Measurements from ENCODE around the gene CADPS2. TPM values are rescaled to one million over a fixed set of nuclear protein-coding genes. Genes with fewer than 3 reads are reported as not detected.
A peak's percentile ranks its signal among the peaks of the same experiment; 100 is the strongest.

The CADPS2 gene
- total RNA-seq, 1 experiment from 2014 or later: 5.9 TPM

DNA sequence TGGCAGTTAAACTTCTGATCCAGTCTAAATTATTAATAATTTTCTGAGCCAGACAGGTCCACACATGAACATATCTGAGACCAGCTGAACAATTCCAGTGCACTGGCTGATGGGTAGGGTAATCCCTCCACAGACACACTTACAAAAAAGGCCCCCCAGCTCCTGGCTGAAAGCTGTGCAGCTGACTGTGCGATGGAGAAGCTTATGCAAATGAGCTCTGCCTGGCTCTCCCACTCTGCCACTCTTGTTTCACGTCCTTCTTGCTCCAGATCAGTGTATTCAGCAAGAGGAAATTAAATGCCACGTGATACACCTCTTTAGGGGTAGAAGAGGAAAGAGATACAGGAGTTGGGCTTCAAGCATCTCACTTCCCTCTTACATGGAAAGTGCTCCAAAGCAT, 505.3 kb downstream of the CADPS2 start:
- no peak for DNase-seq
- Histone ChIP-seq H3K36me3 (replicated peaks; ENCODE audit: control insufficient read depth, insufficient read depth, low read length) (no peaks in the 10 kb centered on the region), H3K4me3 (ENCODE audit: insufficient read depth, low read depth, low read length) (no peak overlapping the region), H3K27me3 (ENCODE audit: control insufficient read depth, insufficient read depth, low read length) (no peaks in the 10 kb centered on the region)

DNA sequence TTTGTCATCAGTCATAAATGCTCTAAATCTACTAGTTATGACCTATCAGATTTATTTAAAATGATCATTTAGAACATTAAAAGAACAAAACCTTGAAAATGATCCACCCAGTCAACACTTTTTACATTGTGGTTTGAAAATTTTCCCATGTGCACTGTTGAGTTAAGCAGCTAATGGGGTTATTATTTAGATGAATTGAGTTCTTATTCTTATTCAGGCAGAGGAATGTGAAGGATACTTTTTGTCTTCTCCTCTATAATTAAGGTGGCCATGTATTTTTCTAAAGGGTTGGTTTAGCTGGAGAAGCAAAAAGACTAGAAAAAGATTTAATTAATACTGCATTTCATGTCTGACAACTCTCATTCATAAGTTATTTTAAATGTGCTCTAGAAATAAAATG, 506.8 kb downstream of the CADPS2 start:
- DNase-seq: no peak
- Histone ChIP-seq H3K27me3 (ENCODE audit: control insufficient read depth, insufficient read depth, low read length) (no peaks in the 10 kb centered on the region), H3K36me3 (replicated peaks; ENCODE audit: control insufficient read depth, insufficient read depth, low read length) (no peaks in the 10 kb centered on the region), H3K4me3 (ENCODE audit: insufficient read depth, low read depth, low read length) (no peak overlapping the region)

DNA sequence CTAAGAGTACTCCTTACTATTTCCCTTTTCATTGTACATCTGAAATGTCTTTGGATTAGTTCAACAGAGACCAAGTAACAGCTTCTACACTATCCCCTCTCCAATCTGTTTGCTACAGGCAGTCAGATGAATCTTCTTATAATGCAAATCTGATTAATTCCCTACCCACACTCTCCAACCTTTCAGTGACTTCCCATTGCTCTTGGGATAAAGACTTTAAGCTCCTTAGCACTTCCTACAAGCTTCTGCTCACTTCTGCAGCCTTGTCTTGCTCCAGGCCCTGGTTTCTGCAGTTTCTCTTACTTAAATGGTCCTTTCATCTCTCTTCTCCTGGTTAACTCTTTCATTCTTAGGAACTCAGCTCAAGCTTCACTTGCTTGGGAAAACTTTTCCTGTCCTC, 516.5 kb downstream of the CADPS2 start:
- no peak for DNase-seq
- H3K27me3 ChIP-seq (ENCODE audit: control insufficient read depth, insufficient read depth, low read length): no peaks in the 10 kb centered on the region
- H3K36me3 ChIP-seq (replicated peaks; ENCODE audit: control insufficient read depth, insufficient read depth, low read length): no peaks in the 10 kb centered on the region

DNA sequence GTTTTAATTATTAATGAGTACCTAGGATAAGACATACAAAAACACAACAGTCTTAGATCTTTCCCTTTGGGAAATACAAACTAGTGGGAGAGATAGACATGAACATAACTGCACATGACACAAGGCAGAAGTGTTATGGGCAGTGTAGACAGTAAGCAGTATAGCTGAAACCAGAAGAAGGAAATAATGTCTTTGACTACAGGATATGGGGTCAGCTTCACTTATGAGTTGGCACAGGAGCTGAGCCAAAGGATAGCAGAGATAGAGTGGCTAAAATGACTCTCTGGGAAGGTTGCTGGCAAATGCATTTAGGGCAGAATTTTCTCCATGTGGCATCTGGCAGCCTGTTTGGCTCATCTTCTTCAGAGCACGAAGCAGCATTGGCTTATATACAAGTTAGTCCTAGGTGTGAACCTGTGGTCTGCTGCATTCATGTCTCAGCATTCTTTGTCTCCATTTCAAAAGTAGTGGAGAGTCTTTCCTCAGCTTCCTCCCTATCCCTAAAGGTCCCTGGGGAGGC, 521.4 kb downstream of the CADPS2 start:
- DNase-seq: no peak
- no peaks in the 10 kb centered on the region for H3K36me3 ChIP-seq (replicated peaks; ENCODE audit: control insufficient read depth, insufficient read depth, low read length)
- H3K4me3 ChIP-seq (ENCODE audit: insufficient read depth, low read depth, low read length): no peak overlapping the region
- no peaks in the 10 kb centered on the region for H3K27me3 ChIP-seq (ENCODE audit: control insufficient read depth, insufficient read depth, low read length)

More for the DNA sequence above, 516.5 kb downstream of the CADPS2 start:
- no peak overlapping the region for H3K4me3 ChIP-seq (ENCODE audit: insufficient read depth, low read depth, low read length)

DNA sequence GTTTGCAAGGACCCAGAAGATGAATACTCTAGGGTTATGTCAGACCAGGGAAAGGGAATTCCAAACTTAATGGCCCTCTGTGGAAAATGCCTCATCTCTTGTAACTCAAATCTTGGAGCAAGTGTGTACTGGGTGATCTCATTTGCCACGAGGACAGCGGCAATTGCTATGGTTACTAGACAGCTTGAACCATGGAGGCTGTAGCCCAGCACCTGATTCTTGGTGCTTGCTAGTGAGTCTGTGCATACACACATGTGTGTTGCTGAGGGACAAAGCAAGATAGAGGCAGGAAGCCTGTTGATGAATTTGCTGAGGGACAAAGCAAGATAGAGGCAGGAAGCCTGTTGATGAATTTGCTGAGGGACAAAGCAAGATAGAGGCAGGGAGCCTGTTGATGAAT, 523.1 kb downstream of the CADPS2 start:
- H3K4me3 ChIP-seq (ENCODE audit: insufficient read depth, low read depth, low read length): no peak overlapping the region
- H3K36me3 ChIP-seq (replicated peaks; ENCODE audit: control insufficient read depth, insufficient read depth, low read length): no peaks in the 10 kb centered on the region
- no peaks in the 10 kb centered on the region for H3K27me3 ChIP-seq (ENCODE audit: control insufficient read depth, insufficient read depth, low read length)
- DNase-seq: no peak

DNA sequence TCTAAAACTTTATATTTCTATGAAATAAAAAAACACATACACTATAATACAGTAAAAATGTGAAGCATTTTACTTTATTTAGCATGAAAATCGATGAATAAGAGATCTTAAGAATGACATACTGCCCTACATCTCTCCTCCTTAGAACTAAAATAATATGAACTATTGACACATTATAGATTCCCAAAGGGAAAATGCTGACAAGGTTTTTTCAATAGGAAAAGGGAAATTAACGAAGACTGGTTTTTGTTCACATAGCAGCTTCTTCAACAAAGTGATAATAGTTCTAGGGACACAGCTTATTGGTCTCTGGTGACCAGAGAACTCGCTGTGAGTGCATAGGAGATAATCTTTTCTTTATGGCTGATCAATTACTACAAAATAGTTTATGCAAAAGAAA, 523.8 kb downstream of the CADPS2 start:
- Histone ChIP-seq H3K4me3 (ENCODE audit: insufficient read depth, low read depth, low read length) (no peak overlapping the region), H3K36me3 (replicated peaks; ENCODE audit: control insufficient read depth, insufficient read depth, low read length) (no peaks in the 10 kb centered on the region), H3K27me3 (ENCODE audit: control insufficient read depth, insufficient read depth, low read length) (no peaks in the 10 kb centered on the region)
- DNase-seq: no peak

DNA sequence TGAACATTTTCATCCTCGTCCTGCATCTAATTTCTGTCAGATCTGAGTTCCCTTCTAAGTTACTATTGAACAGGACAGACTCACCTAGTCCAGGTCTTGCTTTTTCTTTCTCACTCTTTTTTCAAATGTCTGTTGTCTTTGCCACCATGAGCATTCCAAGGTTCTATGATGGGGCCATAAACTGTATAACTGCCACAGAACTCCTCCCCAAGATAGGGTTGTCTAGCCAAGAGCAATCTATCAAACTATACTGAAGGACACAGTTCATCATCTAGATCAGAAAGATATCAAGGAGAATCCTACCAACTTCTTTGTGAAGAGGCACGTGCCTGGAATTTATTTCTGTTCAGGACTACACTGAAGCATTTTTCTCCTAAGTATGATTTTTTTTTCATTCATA, 531.6 kb downstream of the CADPS2 start:
- no peak for DNase-seq
- Histone ChIP-seq H3K27me3 (ENCODE audit: control insufficient read depth, insufficient read depth, low read length) (no peaks in the 10 kb centered on the region), H3K4me3 (ENCODE audit: insufficient read depth, low read depth, low read length) (no peak overlapping the region), H3K36me3 (replicated peaks; ENCODE audit: control insufficient read depth, insufficient read depth, low read length) (no peaks in the 10 kb centered on the region)

DNA sequence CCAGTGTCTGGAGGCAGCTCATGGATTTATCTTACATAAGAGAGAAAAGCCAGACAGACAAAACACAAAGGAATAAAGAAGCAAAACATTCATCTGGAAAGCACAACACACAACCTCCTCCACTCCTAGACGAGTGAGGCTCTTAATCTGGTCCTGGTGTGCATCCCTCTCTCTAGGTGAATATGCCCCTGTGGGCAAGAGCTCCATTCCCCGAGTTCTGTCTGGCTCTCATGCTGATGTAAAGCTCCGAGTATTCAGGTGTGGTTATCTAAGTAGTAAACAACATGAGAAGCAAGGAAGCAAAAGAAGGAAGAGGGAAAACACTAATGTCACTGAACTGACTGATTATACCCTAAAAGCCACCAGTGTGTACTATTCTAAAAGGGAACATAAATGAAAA, 533.8 kb downstream of the CADPS2 start:
- Histone ChIP-seq H3K36me3 (replicated peaks; ENCODE audit: control insufficient read depth, insufficient read depth, low read length) (no peaks in the 10 kb centered on the region), H3K27me3 (ENCODE audit: control insufficient read depth, insufficient read depth, low read length) (no peaks in the 10 kb centered on the region), H3K4me3 (ENCODE audit: insufficient read depth, low read depth, low read length) (no peak overlapping the region)
- DNase-seq: no peak

DNA sequence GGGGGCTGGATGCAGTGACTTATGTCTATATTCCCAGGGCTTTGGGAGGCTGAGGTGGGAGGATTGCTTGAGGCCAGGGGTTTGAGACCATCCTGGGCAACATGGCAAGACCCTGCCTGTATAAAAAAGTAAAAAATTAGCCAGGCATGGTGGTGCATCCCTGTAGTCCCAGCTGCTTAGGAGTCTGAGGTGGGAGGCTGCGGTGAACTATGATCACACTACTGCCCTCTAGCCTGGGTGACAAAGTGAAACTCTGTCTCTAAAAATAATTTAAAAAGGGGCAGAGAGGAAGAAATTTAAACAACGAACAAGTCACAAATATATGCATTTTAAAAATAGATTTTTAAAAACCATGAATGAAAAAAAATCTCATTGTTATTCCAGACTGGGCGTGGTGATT, 535.6 kb downstream of the CADPS2 start:
- no peaks in the 10 kb centered on the region for H3K27me3 ChIP-seq (ENCODE audit: control insufficient read depth, insufficient read depth, low read length)
- no peaks in the 10 kb centered on the region for H3K36me3 ChIP-seq (replicated peaks; ENCODE audit: control insufficient read depth, insufficient read depth, low read length)
- no peak overlapping the region for H3K4me3 ChIP-seq (ENCODE audit: insufficient read depth, low read depth, low read length)
- DNase-seq: no peak

DNA sequence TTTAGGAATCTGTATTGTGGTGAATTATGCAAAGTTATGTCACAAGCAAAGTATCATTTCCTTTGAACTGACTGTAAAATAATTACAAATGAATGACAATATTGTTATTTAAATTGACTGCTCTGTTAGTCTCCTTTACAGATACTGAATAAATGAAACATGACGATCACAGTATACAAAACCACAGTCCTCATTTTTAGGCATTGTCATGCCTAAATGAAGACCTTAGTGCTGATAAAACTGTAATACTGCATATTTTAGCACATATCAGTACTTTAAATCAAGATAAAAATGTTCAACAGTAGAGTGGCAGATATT, 542.0 kb downstream of the CADPS2 start:
- H3K4me3 ChIP-seq (ENCODE audit: insufficient read depth, low read depth, low read length): no peak overlapping the region
- no peaks in the 10 kb centered on the region for H3K27me3 ChIP-seq (ENCODE audit: control insufficient read depth, insufficient read depth, low read length)
- no peak for DNase-seq
- H3K36me3 ChIP-seq (replicated peaks; ENCODE audit: control insufficient read depth, insufficient read depth, low read length): no peaks in the 10 kb centered on the region

DNA sequence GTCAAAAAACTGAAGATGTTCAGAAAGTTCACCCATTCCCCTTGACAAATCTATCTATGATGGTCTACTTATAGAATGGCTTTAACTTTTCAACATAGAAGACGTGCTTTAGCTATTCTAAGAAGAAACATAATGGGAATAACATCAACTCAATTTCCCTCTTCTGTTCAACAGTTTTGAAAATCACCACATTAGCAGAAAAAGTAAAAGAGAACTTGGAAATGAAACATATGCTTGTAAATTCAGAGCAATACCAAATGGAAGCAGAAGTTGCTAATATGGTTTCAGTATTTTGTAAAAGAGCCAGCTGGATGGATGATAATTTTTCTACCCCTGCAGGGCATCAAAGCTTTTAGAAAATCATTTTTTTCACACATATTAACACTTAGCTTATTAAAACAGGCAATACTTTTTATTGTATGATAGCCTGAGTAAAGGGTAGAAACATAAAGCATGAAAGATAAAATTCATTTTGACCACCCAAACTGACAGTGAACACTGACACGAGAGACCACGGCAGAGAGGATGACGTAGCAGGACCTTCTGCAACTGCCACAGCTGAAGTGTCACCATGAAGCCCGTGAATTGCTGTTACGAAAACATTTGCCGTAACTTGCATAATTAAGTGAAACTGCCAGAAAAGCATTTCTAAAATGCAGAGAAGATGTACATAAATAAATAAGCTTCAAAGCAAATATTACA, 542.5 kb downstream of the CADPS2 start:
- DNase-seq: no peak
- H3K27me3 ChIP-seq (ENCODE audit: control insufficient read depth, insufficient read depth, low read length): no peaks in the 10 kb centered on the region
- no peak overlapping the region for H3K4me3 ChIP-seq (ENCODE audit: insufficient read depth, low read depth, low read length)
- no peaks in the 10 kb centered on the region for H3K36me3 ChIP-seq (replicated peaks; ENCODE audit: control insufficient read depth, insufficient read depth, low read length)

DNA sequence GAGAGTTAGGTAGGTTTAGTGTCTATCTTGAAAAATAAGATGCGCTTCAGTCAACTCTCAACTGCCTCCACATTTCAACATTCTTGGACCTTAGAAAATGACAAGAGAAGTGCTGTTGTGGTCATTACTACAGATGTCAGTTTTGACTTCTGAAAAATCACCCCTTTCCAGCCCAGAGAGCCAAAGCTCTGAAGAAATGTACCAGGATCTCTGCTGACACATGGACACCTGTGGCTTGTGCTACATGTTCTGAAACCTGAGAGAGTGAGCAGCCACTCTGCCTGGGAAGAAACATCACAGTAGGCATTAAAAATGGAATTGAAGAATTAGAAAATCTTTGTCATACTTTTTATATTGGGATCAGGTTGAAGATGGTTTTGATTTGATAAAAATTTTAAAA, 545.8 kb downstream of the CADPS2 start:
- no peak overlapping the region for H3K4me3 ChIP-seq (ENCODE audit: insufficient read depth, low read depth, low read length)
- H3K36me3 ChIP-seq (replicated peaks; ENCODE audit: control insufficient read depth, insufficient read depth, low read length): no peaks in the 10 kb centered on the region
- H3K27me3 ChIP-seq (ENCODE audit: control insufficient read depth, insufficient read depth, low read length): no peaks in the 10 kb centered on the region
- no peak for DNase-seq

DNA sequence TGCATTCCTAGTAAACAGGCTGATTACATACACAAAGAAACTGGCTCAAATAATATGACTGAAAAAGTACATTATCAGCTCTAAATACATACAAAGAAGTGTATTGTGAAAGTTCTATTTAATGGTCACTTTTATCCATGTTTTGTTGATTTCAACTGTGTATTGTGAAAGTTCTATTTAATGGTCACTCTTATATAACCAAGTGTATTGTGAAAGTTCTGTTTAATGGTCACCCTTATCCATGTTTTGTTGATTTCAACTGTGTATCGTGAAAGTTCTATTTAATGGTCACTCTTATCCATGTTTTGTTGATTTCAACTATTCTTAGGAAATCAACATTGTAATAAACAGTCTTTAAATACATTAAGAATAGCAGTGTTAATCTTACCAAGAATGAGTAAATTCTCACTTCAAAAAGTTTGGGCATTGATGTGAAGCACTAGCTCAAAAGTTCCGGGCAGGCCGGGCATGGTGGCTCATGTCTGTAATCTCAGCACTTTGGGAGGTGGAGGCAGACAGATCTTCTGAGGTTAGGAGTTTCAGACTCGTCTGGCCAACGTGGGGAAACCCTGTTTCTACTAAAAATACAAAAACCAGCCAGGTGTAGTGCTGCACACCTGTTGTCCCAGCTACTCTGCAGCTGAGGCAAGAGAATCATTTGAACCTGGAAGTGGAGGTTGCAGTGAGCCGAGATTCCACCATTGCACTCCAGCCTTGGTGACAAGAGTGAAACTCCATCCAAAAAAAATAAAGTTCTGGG, 546.9 kb downstream of the CADPS2 start:
- Histone ChIP-seq H3K36me3 (replicated peaks; ENCODE audit: control insufficient read depth, insufficient read depth, low read length) (no peaks in the 10 kb centered on the region), H3K4me3 (ENCODE audit: insufficient read depth, low read depth, low read length) (no peak overlapping the region), H3K27me3 (ENCODE audit: control insufficient read depth, insufficient read depth, low read length) (no peaks in the 10 kb centered on the region)
- DNase-seq: no peak

DNA sequence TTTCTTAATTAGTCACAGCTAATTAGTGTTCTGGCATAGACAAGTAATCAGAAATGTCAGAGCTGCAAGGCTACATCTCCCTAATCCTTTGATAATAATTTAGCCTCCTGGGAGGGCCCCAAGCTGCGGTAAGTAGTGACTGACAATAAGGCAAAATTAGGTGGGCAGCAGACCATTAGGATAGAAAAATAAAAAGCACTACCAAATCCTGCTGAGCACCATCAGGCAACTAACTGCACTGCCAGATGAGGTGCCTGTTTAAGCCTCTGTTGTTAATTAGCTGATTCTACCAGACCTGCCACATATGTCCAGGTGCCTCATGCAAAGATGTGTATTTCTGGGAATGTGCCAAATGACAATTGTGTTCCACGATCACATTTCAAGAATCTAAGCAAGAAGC, 549.2 kb downstream of the CADPS2 start:
- DNase-seq: no peak
- Histone ChIP-seq H3K36me3 (replicated peaks; ENCODE audit: control insufficient read depth, insufficient read depth, low read length) (no peaks in the 10 kb centered on the region), H3K27me3 (ENCODE audit: control insufficient read depth, insufficient read depth, low read length) (no peaks in the 10 kb centered on the region), H3K4me3 (ENCODE audit: insufficient read depth, low read depth, low read length) (no peak overlapping the region)

DNA sequence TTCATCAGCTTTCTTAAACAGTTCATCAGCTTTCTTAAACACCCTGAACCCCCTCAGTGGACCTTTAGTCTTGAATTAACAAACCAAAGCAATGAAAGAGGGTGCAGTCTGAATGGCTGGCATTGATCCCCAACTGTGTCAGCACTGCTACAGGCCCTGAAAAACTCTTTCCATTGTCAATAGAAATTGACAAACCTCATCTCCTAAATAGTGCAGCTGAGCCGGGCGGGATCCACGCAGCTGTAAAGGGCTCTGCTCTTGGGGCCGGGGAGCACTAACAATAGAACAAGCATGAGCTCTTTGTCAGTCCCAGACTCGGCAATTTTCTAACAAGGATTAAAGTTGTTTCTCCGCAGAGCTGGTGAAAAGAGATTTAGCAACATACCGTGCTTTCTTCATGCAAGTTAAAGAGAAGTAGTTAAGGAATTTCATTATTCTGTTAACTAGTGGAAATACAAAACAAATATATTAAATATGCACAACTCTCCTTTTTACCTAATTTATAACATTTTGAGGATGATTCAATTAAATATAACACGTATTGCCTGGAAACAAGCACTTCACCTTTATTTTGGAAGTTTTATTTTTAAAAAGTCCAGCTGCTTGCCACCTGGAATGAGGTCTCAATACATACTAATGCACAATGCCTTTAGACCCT, 557.0 kb downstream of the CADPS2 start:
- Histone ChIP-seq H3K27me3 (ENCODE audit: control insufficient read depth, insufficient read depth, low read length) (no peaks in the 10 kb centered on the region; the same call in 1 of the 2 replicates), H3K36me3 (replicated peaks; ENCODE audit: control insufficient read depth, insufficient read depth, low read length) (no peaks in the 10 kb centered on the region), H3K4me3 (ENCODE audit: insufficient read depth, low read depth, low read length) (no peak overlapping the region)
- DNase-seq: peak; percentile 41

Measured in H7 (cell line).